ENCODE data around the gene SNX17.
A peak's percentile ranks its signal among the peaks of the same experiment; 100 is the strongest.
"Not testable (repeated sequence)": the region's sequence is repeated elsewhere in the genome, so short reads cannot be mapped to it uniquely, and the experiment has no call there.

Gene SNX17, protein sequence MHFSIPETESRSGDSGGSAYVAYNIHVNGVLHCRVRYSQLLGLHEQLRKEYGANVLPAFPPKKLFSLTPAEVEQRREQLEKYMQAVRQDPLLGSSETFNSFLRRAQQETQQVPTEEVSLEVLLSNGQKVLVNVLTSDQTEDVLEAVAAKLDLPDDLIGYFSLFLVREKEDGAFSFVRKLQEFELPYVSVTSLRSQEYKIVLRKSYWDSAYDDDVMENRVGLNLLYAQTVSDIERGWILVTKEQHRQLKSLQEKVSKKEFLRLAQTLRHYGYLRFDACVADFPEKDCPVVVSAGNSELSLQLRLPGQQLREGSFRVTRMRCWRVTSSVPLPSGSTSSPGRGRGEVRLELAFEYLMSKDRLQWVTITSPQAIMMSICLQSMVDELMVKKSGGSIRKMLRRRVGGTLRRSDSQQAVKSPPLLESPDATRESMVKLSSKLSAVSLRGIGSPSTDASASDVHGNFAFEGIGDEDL

GRCh38 chr2:27370026-27370815 is at the start of gene SNX17, which contains the start of gene EIF2B4:
Gene SNX17, plus strand, starts transcription at chr2:27370616. Its CDS starts 128 bp downstream, at chr2:27370744.
Gene EIF2B4, minus strand, starts transcription at chr2:27370338. Its CDS starts 24 bp downstream, at chr2:27370314.
- DNase-seq, result peak; percentile 86

- peak; percentile 81 for DNase-seq
These were observed 49.4 kb upstream of the SNX17 start for GRCh38 chr2:27320958-27321543.

DNA sequence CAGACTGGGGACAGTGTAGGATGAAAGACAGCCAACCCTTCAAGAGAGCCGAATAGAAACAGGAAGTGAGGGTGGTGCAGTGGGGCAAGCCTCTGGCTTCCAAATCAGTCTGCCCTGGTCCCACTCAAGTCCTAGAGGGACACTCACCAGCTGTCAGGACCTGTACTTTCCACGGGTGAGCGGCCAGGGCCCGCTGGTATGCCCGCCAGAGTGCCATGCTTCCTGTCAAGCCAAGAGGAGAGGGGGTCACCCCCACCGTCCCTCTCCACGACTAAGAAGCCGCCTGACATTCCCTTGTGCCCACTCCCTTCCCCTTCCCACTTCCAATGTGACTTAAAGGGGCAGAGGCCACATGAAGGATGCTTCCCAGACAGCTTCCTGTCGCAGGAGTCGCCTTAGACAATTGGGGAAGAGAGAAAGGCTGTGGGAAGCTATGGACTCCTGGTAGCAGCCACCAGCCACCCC is 48.1 kb upstream of the SNX17 start:
- no peak for DNase-seq

DNA sequence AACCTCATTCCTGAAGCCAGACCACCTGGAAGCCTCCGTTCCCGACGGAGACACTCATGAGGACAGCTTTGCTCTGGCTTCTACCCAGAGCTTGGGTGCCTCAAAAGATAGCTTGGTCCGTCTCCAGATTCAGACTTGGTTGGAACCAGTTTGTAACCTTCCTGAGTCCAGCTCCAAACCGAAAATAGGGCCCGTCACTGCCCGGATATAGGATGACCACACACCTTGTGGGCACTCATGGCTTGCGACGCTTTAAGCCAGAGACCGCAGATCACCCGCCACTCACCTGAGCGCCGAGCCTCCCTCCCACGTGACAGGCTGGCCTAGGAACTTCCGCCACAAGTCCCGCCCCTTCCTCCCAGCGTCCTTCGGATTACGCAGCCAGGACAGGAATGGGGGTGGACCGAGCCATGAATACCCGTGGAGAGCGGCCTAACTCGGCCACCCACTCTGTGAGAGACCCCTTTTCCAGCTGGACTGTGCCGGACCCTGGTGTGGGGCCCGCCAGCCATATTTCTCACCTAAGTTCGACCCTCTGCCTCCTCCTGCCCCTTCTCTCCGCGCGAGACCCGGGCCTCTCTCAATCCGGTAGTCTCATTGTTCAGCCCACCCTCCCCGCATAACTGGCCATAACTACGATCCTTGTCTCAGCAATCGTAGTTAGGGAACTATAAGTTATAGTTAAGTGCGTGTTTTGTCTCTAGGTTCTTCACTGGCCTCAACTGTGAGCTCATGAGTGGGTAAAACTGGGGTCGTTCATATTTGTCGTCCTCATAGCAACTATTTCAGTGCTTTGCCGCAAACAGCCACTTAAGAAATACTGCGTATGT is 47.4 kb upstream of the SNX17 start, which contains the start of gene MPV17:
MPV17 (minus strand) TSS at position 332 of the 830 bp plus-strand sequence. CDS start 580 bp downstream, outside the sequence.
- DNase-seq, result peak; percentile 86

GRCh38 chr2:27323596-27324285 is 46.7 kb upstream of the SNX17 start:
- no peak for DNase-seq

GRCh38 chr2:27324720-27325119 is 45.7 kb upstream of the SNX17 start:
- no peak for DNase-seq

DNA sequence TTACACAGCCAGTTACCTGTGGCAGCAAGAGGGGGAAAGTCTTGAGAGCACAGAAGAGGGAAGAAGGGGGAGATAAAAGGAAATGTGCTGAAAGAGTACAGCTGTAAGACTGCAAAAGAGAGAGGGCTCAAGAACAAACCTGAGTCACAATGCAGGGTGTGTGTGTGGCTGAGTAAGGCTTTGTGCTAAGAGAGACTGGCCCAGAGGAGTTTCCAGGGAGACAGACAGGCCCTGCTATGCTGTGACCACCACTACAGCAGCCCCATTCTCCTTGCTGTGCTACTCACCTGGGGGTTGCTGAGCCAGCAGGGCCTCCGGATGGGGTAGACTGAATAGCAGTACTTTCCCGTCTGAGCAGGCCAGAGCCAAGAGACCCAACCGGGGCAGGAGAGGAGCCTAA is 35.1 kb upstream of the SNX17 start:
- DNase-seq, result no peak

DNA sequence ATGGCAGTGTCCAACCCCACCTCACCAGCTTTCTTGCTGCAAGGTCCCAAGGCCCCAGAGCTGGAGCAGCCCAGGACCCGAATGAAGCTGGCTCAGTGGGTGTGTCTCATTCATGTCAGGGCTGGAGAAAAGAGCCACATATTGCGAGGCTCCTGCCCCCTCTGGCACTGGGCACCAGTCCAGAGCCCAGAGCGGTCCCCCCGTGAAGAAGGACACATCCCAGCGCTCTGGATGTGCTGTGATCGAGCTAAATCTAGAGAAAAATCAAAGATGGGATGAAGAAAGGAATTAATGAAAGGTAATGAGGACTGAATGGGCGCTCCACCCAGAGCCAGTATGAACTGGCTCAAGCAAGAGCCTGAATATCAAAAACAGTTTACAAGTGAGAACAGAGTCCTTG is 34.2 kb upstream of the SNX17 start:
- no peak for DNase-seq

GRCh38 chr2:27347641-27348040 is 22.8 kb upstream of the SNX17 start:
- no peak for DNase-seq

DNA sequence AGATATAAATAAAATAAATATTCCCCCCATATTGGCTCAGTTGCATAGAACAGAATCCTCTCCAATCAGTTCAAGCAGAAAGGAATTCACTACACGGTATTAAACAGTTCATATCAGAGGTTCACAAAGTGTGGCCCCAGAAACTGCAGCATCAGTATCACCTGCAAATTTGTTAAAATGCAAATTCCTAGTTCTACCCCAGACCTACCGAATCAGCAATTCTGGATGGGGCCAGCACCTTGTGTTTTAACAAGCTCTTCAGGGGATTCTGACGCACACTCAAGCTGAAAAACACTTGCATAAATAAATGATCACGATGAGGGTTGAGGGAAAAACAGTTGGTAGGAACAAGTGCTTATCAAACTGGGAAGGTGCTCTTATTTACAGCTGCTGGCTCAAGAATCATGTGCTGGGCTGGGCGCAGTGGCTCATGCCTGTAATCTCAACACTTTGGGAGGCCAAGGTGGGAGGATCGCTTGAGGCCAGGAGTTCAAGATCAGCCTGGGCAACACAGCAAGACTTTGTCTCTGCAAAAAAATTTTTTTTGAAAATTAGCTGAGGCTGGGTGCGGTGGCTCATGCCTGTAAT is 20.2 kb upstream of the SNX17 start:
- DNase-seq, result no peak

DNA sequence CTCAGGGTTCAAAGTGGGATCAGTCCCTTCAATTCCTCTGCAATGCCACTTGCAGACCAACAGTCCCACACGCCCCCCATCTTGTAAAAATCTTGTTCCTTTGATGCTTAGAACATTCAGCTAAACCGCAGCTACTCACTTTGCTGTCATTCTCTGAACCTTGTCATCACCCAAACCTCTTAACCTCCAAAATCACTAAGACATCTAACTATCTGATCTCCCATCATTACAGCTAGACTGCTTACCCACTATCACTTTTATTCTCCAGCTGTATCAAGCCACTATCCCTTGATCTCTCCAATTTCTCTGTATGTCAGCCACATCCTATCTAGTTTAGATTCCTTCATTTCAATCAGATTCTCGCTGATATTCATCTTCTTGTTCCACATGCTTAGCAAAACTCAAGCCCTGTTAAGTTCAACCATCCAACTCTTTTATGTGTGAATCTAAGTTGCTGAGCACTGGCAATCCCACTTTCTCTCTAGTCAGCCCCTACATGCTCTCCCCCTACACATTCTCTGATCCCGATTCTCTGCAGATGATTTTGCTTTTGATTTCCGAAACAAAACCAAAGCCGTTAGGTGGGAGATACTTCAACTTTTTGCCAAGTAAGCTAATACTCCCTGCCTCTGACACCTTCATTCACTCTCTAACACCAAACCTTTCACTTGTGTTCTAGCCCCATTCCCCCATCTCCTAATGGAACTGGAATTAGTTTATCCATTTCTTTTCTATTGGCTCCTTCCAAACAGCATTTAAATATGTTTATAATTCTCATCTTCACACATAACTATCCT is 18.4 kb upstream of the SNX17 start:
- DNase-seq, result no peak

GRCh38 chr2:27353386-27353761 is 17.0 kb upstream of the SNX17 start:
- not testable (repeated sequence) for DNase-seq

- no peak for DNase-seq
These were observed 16.4 kb upstream of the SNX17 start for GRCh38 chr2:27353762-27354596.

- no peak for DNase-seq
These were observed 15.9 kb upstream of the SNX17 start for GRCh38 chr2:27354597-27354927.

DNA sequence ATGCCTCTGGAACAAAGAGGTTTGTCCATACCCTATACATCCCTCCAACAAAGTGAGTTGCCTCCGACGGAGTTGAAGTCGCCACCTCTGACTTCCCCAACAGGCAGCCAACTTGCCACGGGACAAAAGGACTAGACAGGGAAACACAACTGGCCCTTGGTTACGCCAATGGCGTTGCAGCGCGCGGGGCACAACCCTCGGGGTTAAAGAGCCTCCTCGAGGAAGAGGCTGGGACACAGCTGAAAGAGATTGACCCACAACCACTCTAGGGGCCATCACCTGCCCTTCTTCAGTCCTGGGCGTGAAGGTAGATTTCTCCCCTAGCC is 14.4 kb upstream of the SNX17 start:
- no peak for DNase-seq

GRCh38 chr2:27356382-27357181 is 13.8 kb upstream of the SNX17 start, which contains the start of gene GTF3C2:
Gene GTF3C2, minus strand, starts transcription at chr2:27356764. Its CDS starts 13,210 bp downstream, at chr2:27343554.
- DNase-seq, result peak; percentile 78

- no peak for DNase-seq
These were observed 7.6 kb upstream of the SNX17 start for GRCh38 chr2:27362678-27363420.

GRCh38 chr2:27363933-27364332 is 6.5 kb upstream of the SNX17 start:
- DNase-seq, result no peak

All from 8988T (cell line).